Endodermal cell (in vitro differentiated cells): ENCODE results near the gene ASXL2. TPM values are rescaled to one million over a fixed set of nuclear protein-coding genes. Genes with fewer than 3 reads are reported as not detected.

Source experiments
- DNase-seq: peaks from one replicate; pipeline ENCODE4 v3.0.0-alpha.2; 2017
- H3K27ac ChIP-seq: 2 replicates; pipeline ENCODE4 v1.5.1; 2013; ENCODE audit warnings: mild to moderate bottlenecking, low read depth, low read length, moderate library complexity
- H3K27me3 ChIP-seq: 2 replicates; pipeline ENCODE4 v1.6.1; 2013; ENCODE audit warnings: mild to moderate bottlenecking, low read length, moderate library complexity; ENCODE audit not compliant: insufficient read depth, control insufficient read depth, poor library complexity, severe bottlenecking
- H3K36me3 ChIP-seq: 2 replicates; pipeline ENCODE4 v1.7.0; 2013; ENCODE audit warnings: mild to moderate bottlenecking, low read length, moderate library complexity; ENCODE audit not compliant: control insufficient read depth, insufficient read depth
- H3K4me1 ChIP-seq: one replicate; pipeline ENCODE4 v1.7.0; 2013; ENCODE audit warnings: low read length; ENCODE audit not compliant: control insufficient read depth, insufficient read depth
- H3K4me3 ChIP-seq: 2 replicates; pipeline ENCODE4 v1.5.1; 2013; ENCODE audit warnings: mild to moderate bottlenecking, low read length, moderate library complexity
- H3K9ac ChIP-seq: 2 replicates; pipeline ENCODE4 v1.6.1; 2013; ENCODE audit warnings: mild to moderate bottlenecking, low read length, moderate library complexity; ENCODE audit not compliant: poor library complexity, severe bottlenecking; ENCODE audit errors: extremely low read depth
- H3K9me3 ChIP-seq: 2 replicates; pipeline ENCODE4 v1.6.1; 2013; ENCODE audit warnings: mild to moderate bottlenecking, low read length, moderate library complexity; ENCODE audit not compliant: control insufficient read depth
- H3K27ac Mint-ChIP-seq: 2 replicates; pipeline ENCODE4 v1.8.0; 2020; ENCODE audit warnings: mixed read lengths
- H3K27me3 Mint-ChIP-seq: 2 replicates; pipeline ENCODE4 v1.8.0; 2021; ENCODE audit warnings: mild to moderate bottlenecking, mixed read lengths; ENCODE audit not compliant: insufficient read depth
- H3K36me3 Mint-ChIP-seq: 2 replicates; pipeline ENCODE4 v1.8.0; 2020; ENCODE audit warnings: low read depth, mixed read lengths
- H3K4me1 Mint-ChIP-seq: 2 replicates; pipeline ENCODE4 v1.8.0; 2020; ENCODE audit warnings: mixed read lengths
- H3K4me3 Mint-ChIP-seq: 2 replicates; pipeline ENCODE4 v1.8.0; 2020; ENCODE audit warnings: mild to moderate bottlenecking, moderate library complexity, mixed read lengths
- H3K9me3 Mint-ChIP-seq: 2 replicates; pipeline ENCODE4 v1.8.0; 2020; ENCODE audit warnings: mild to moderate bottlenecking, mixed read lengths
- CTCF ChIP-seq: fragments of 200-600 bp; sonication (generic); conservative IDR thresholded peaks from 2 replicates; pipeline ENCODE4 v1.5.0; 2021; ENCODE audit warnings: antibody characterized with exemption, mild to moderate bottlenecking
- WGBS, 2 experiments: methylation state at CpG; one replicate each; pipeline versions ENCODE4 v1.1.5 to v1.1.7; 2013; ENCODE audit warnings: missing lambda C conversion rate in 2 of 2, mixed read lengths in 1 of 2; ENCODE audit not compliant: insufficient coverage in 1 of 2, insufficient read length in 1 of 2; 5-methylcytosine and 5-hydroxymethylcytosine counted together
- total RNA-seq, 2 donors: library from RNA; stranded (reverse); fragmentation: NEBNext Ultra II Directional in 1 of 2; extraction: Animal tissue kit (Norgen Biotek cat#: 25700) in 1 of 2; gene quantifications; 2 replicates in 1 of 2; 3 replicates in 1 of 2; pipeline ENCODE4 v1.2.1, GENCODE V29; 2021

ASXL2 gene
- total RNA-seq, 2 donors from 2014 or later, result 33.2 to 41.7 TPM

- Histone ChIP-seq H3K4me3 (no peak overlapping the region), H3K36me3 (peaks cover 6% of the 10 kb centered on the region), H3K4me1 (no peaks in the 10 kb centered on the region), H3K27me3 (no peaks in the 10 kb centered on the region), H3K9me3 (peaks cover 10% of the 10 kb centered on the region), H3K9ac (no peak overlapping the region), H3K27ac (no peak overlapping the region)
- no peak for TF ChIP-seq CTCF
- WGBS, 2 experiments, result 89 to 96% methylated on average over 1 of the region's 1 CpG
- no peaks in the 10 kb centered on the region for H3K27me3 Mint-ChIP-seq
- no peak overlapping the region for H3K4me3 Mint-ChIP-seq
- H3K4me1 Mint-ChIP-seq, result peaks cover 3% of the 10 kb centered on the region
- peaks cover 17% of the 10 kb centered on the region for H3K36me3 Mint-ChIP-seq
- no peak overlapping the region for H3K27ac Mint-ChIP-seq
- H3K9me3 Mint-ChIP-seq, result no peaks in the 10 kb centered on the region
- DNase-seq, result no peak
Observed at GRCh38 chr2:25814681-25815080, 63.6 kb downstream of the ASXL2 start.

- DNase-seq, result no peak
- no peak overlapping the region for H3K4me3 ChIP-seq
- H3K9me3 ChIP-seq, result no peaks in the 10 kb centered on the region
- no peak overlapping the region for H3K27ac ChIP-seq
- Mint-ChIP-seq H3K27me3 (no peaks in the 10 kb centered on the region), H3K9me3 (no peaks in the 10 kb centered on the region), H3K27ac (no peak overlapping the region), H3K4me3 (no peak overlapping the region), H3K4me1 (peaks cover 2% of the 10 kb centered on the region), H3K36me3 (peaks cover 13% of the 10 kb centered on the region)
- peaks cover 15% of the 10 kb centered on the region for H3K36me3 ChIP-seq
- no peaks in the 10 kb centered on the region for H3K27me3 ChIP-seq
- no peaks in the 10 kb centered on the region for H3K4me1 ChIP-seq
- H3K9ac ChIP-seq, result no peak overlapping the region
- WGBS, 2 experiments, result 95 to 100% methylated on average over 1 to 5 of the region's 5 CpGs
- no peak for TF ChIP-seq CTCF
Observed at GRCh38 chr2:25810428-25810827, 67.9 kb downstream of the ASXL2 start.

- no peak overlapping the region for H3K4me3 Mint-ChIP-seq
- H3K4me1 ChIP-seq, result no peaks in the 10 kb centered on the region
- 93 to 96% methylated on average over 2 to 3 of the region's 3 CpGs for WGBS, 2 experiments
Observed at GRCh38 chr2:25809646-25810045, 68.6 kb downstream of the ASXL2 start.

More at GRCh38 chr2:25809646-25810045, 68.6 kb downstream of the ASXL2 start:
- no peaks in the 10 kb centered on the region for H3K27me3 Mint-ChIP-seq
- no peak overlapping the region for H3K27ac Mint-ChIP-seq
- TF ChIP-seq CTCF, result no peak
- no peak overlapping the region for H3K4me3 ChIP-seq
- no peaks in the 10 kb centered on the region for H3K9me3 ChIP-seq
- H3K4me1 Mint-ChIP-seq, result peaks cover 2% of the 10 kb centered on the region
- DNase-seq, result no peak
- no peak overlapping the region for H3K27ac ChIP-seq
- no peaks in the 10 kb centered on the region for H3K9me3 Mint-ChIP-seq
- H3K36me3 Mint-ChIP-seq, result peaks cover 21% of the 10 kb centered on the region
- H3K9ac ChIP-seq, result no peak overlapping the region
- peaks cover 21% of the 10 kb centered on the region for H3K36me3 ChIP-seq
- no peaks in the 10 kb centered on the region for H3K27me3 ChIP-seq
